Renal pelvis (tissue), 4 donors: ENCODE measurements around the gene TUBGCP2. TPM values are rescaled to one million over a fixed set of nuclear protein-coding genes. Genes with fewer than 3 reads are reported as not detected.
"Not testable (repeated sequence)": the region's sequence is repeated elsewhere in the genome, so short reads cannot be mapped to it uniquely, and the experiment has no call there.

ENCODE experiments used
- DNase-seq: peaks from one replicate; pipeline ENCODE4 v3.0.0-alpha.2; 2013
- polyA plus RNA-seq, 3 donors: library from polyadenylated mRNA; unstranded; fragments of 120-200 nt; gene quantifications; one replicate each; pipeline ENCODE4 v1.2.1, GENCODE V29; 2013; ENCODE audit not compliant: insufficient read length in 3 of 3

Gene TUBGCP2
- polyA plus RNA-seq, 3 donors, result 59.0 to 75.5 (median 74.7) TPM

DNA sequence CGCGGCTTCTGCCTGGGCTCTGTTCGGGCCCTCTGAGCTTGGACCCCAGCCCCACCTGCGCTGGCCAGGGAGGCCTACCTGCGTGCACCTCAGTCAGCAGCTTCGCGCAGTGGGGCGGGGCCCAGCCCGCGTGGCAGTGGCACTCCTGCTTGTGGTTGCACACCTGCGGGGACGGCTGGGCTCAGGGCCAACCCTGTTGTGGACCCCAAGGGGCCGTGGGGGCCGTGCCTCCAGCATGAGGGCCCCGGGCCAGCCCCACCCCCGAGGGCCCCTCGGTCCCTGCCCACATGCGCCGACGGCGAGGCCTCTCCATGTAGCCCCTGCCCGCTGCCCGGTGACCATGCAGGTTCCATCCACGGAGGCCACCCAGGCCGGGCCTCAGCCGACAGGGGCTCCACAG is 39.3 kb downstream of the TUBGCP2 start:
- DNase-seq, result no peak

- no peak for DNase-seq
These were observed 40.1 kb downstream of the TUBGCP2 start for GRCh38 chr10:133268532-133268931.

- DNase-seq, result no peak
These were observed 40.8 kb downstream of the TUBGCP2 start for GRCh38 chr10:133267829-133268228.

DNA sequence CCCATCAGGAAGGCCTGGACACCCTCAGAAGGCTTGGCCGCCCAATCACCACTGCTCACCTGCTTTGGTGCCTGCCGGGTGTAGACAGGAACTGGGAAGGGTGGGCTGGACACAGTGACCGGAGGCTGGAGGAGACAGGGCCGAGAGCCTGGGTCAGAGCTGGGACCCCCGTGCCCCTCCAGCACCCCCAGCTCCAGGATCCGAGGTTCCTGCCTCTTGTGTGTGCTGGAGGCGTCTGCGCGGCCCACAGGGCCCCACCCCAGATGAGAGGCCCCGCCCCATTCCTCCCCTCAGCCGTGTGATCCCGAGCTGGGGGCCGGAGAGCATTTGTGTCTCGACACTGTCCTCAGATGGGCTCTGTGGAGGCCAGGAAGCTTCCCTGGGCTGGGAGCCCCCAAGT is 41.4 kb downstream of the TUBGCP2 start:
- no peak for DNase-seq

GRCh38 chr10:133266056-133266795 is 42.4 kb downstream of the TUBGCP2 start:
- DNase-seq, result no peak

GRCh38 chr10:133265052-133265451 is 43.6 kb downstream of the TUBGCP2 start:
- DNase-seq, result not testable (repeated sequence)

- DNase-seq, result no peak
These were observed 44.2 kb downstream of the TUBGCP2 start for GRCh38 chr10:133264461-133264860.

GRCh38 chr10:133263674-133264073 is 45.0 kb downstream of the TUBGCP2 start:
- no peak for DNase-seq

DNA sequence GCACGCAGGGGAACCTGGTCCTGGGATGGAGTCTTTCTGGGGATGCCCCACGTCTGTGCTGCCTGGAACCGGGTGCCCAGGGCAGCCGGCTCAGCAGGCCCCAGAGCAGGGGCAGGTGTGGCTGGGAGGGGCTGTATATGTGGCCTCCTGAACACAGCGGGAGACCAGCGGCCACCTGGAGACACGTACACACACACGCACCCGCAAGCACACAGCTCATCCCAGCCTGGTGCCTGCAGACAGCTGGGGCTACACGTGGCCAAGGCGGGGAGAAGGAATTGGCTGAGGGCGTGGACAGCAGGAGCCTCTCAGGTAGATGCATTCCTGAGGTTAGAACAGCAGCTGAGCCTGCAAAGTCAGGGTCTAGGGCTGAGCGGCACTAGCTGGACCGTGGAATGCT is 46.0 kb downstream of the TUBGCP2 start:
- no peak for DNase-seq

- no peak for DNase-seq
These were observed 46.8 kb downstream of the TUBGCP2 start for GRCh38 chr10:133261726-133262325.

- DNase-seq, result no peak
These were observed 47.6 kb downstream of the TUBGCP2 start for GRCh38 chr10:133260895-133261725.

GRCh38 chr10:133259602-133259989 is 49.1 kb downstream of the TUBGCP2 start:
- no peak for DNase-seq

DNA sequence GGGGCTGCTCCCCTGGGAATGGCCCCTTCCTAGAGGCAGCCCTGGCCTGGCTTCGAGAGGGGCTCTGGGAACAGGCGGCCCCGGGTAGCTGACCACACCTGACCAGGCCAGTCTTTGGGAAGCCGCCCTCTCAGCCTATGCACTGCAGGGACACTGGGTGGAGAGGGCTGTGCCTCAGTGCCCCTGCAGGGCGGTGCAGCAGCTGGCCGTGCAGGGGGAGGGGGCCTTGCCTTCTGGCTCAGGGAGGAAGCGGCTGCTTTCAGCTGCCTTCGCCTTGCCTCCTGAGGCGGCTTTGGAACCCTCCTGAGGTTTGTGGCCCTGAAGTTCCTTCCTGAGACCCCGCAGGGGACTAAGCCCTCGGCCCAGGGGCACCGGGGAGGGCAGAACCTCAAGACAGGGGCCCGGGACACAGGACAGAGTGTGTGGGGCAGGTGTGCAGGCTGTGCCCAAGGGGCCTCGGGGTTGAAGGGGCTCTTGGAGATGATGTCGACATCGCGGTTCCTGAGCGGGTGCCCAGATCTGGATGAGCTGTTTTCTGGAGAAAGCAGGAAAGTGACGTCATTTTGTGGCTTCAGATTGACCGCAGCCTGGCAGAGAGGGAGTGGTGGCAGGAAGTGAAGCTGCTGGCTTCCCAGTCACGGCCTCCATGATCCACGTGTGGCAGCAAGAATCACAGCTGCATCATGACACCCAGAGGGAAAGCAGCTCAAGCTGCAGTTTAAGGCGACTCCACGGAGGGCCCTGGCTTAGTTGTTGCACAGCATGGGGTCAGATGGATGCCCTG is 49.7 kb downstream of the TUBGCP2 start:
- no peak for DNase-seq

DNA sequence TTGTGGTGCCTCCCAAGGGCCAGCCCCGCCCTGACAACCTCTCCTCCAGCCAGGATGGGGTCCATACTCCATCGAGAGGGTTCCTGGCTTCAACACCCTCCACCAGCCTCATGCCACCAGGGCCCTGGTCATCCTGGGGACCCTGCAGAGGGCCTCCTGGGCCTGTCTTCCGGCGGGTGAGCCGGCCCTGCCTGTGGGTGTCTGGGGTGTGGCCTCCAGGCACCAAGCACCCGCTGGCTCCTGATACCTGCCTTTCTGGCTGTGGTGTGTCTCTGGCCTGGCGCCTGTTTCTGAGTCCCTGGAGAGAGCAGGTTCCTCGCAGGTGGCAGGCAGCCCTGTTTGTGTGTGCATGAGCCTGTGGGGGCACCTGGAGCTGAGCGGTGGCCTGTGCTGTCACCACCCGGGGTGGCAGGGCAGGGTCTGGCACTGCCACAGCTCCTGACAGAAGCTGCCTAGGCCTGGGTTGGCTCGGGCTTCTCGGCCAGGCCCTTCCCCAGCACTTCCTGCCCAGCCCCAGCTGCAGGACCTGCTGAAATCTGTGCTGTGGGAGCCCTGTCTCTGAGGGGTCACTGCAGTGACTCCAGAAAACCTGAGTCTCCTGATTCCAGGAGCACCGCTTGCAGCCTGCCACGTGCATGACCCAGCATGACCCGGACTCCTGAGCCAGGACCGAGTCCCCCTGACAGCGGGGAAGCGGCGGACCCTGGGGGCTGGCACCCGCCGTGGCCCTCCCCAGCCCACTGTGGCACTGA is 50.4 kb downstream of the TUBGCP2 start:
- no peak for DNase-seq

DNA sequence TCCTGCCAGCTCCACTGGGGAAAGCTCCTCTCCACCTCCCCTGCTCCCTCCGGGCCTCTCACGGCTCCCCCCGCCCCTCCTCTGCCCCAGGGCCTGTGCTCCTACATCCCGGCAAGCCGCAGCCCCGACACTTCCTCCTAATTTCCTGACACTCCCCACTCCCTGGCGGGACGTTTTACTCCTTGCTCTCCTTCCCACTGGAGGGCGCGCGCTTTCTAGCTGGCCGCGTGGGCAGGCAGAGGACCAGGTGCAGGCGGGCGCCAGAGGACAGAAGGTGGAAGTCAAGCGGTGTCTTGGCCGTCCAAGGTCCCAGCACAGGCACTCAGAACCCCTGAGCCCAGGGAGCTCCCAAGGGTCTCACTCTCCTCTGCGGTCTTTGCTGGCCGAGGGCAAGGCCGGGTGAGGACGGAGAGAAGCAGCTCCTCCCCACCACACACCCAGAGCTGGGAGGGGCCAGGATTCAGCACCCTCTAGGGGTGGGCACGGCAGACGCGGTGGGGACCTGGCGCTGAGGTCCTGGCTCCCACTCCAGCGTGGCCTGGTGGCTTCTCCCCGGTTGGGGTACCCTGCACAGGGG is 51.1 kb downstream of the TUBGCP2 start:
- DNase-seq, result no peak

DNA sequence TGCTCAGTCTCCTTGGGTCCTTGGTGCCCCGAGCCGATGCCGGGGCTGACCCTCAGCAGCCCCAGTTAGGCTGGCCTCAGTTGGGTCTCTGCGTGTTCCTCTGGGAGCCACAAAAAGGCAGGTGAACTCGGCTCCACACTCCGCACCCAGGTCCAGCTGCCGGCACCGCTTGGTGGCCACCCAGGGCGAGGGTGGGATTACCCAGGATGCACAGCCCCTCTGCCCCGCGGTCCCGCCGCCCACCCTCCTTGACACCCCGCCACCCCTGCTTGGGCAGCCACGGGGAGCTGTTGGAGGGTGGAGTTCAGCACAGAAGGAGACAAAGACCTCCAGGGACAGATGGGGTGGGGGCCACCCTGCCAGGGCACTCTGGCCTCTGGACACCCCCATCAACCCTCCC is 53.3 kb downstream of the TUBGCP2 start:
- no peak for DNase-seq

GRCh38 chr10:133254421-133255120 is 54.1 kb downstream of the TUBGCP2 start:
- DNase-seq, result no peak

DNA sequence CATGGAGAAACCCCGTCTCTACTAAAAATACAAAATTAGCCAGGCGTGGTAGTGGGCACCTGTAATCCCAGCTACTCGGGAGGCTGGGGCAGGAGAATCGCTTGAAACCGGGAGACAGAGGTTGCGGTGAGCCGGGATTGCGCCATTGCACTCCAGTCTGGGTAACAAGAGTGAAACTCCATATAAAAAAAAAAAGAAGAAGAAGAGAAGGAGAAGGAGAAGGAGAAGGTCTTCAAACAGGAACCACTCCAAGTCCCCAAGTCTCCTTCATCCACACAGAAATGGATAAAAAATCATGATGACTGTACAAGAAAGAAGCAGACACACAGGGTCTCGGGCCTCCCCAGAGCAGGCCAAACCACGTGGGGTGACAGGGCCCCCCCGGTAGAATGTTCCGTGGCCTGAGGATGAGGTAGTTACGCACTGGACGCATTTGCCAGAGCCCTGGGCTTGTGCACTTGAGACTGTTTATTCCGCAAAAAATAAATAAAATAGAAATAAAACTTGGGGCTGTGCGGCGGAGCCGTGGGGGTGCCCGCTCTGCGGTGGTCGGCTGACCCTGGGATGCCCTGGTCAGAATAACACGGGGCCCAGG is 55.2 kb downstream of the TUBGCP2 start:
- no peak for DNase-seq

DNA sequence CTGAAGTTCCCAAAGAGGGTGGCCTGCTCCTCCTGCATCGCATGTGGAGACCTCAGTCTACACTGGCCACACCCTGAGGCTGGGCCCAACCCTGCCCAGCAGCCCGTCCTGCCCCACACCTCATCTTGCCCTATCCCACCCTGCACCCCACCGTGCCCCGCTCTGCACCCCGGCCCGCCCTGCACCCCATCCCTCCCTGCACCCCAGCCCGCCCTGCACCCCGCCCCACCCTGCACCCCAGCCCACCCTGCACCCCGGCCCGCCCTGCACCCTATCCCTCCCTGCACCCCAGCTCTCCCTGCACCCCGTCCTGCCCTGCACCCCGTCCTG is 56.5 kb downstream of the TUBGCP2 start:
- DNase-seq, result no peak
